ENCODE results near the gene TOR2A.

DNA sequence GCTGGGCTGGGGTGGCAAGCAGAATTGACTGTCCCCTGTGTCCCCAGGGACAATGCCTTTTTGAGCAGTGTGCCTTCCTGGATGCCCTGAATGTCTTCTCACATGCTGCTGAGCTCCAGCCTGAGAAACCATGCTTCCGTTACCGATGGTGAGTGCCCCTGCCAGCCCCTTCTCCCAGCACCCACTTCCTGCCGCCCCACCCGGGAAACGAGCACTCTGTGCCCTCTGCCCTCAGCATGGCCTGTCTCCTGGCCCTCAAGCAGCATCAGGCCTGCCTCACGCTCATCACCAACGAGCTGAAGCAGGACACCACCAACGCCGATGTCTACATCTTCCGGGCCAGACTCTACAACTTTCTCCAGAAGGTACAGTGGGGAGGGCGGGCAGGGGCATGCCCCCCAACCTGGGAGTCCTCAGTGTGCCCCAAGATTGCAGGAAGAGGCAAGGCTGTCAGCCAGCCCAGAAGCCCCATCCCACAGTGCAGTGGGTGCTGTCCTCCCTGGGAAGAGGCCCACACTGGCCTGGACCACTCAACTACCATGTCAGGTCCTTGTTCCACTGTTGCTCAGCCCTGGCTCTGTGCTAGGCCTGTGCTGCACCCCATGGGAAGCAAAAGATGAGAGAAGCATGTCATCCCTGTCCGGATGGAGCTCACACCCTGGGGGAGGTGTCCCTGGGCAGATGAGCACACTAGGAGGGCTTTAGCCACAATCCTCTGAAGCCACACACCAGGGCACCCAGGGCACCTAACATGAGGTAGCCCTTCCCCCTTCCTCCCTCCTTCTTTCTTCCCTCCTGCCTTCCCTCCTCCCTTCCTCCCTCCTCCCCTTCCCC, 14.8 kb downstream of the TOR2A start:
- no peak for TF ChIP-seq POLR2AphosphoS5 (IDR thresholded peaks at IDR 0.05)
- TF ChIP-seq, protein P1, sequence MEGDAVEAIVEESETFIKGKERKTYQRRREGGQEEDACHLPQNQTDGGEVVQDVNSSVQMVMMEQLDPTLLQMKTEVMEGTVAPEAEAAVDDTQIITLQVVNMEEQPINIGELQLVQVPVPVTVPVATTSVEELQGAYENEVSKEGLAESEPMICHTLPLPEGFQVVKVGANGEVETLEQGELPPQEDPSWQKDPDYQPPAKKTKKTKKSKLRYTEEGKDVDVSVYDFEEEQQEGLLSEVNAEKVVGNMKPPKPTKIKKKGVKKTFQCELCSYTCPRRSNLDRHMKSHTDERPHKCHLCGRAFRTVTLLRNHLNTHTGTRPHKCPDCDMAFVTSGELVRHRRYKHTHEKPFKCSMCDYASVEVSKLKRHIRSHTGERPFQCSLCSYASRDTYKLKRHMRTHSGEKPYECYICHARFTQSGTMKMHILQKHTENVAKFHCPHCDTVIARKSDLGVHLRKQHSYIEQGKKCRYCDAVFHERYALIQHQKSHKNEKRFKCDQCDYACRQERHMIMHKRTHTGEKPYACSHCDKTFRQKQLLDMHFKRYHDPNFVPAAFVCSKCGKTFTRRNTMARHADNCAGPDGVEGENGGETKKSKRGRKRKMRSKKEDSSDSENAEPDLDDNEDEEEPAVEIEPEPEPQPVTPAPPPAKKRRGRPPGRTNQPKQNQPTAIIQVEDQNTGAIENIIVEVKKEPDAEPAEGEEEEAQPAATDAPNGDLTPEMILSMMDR (IDR thresholded peaks at IDR 0.05) = no peak

Measured in breast epithelium (tissue), 3 donors.